NCI-H774 (cell line): ENCODE measurements around the gene HS6ST2.

Experiments
- DNase-seq: peaks from one replicate; lab custom pipeline; 2025; lab: John Stamatoyannopoulos, UW

The HS6ST2 gene

GRCh38 chrX:132843363-132843762 lies 115.1 kb downstream of the HS6ST2 start:
- no peak for DNase-seq

- no peak for DNase-seq
These were observed 115.8 kb downstream of the HS6ST2 start for GRCh38 chrX:132842460-132843238.

- no peak for DNase-seq
These were observed 120.5 kb downstream of the HS6ST2 start for GRCh38 chrX:132837967-132838366.

- DNase-seq: no peak
These were observed 121.3 kb downstream of the HS6ST2 start for GRCh38 chrX:132837126-132837525.

GRCh38 chrX:132836471-132836870 lies 122.0 kb downstream of the HS6ST2 start:
- no peak for DNase-seq

- DNase-seq: no peak
These were observed 123.7 kb downstream of the HS6ST2 start for GRCh38 chrX:132834741-132835140.

- DNase-seq: no peak
These were observed 124.3 kb downstream of the HS6ST2 start for GRCh38 chrX:132834109-132834508.

GRCh38 chrX:132833373-132833772 lies 125.1 kb downstream of the HS6ST2 start:
- no peak for DNase-seq

GRCh38 chrX:132831336-132831973 lies 127.0 kb downstream of the HS6ST2 start:
- no peak for DNase-seq

- no peak for DNase-seq
These were observed 135.8 kb downstream of the HS6ST2 start for GRCh38 chrX:132822634-132823012.

- DNase-seq: no peak
These were observed 136.3 kb downstream of the HS6ST2 start for GRCh38 chrX:132821974-132822633.

GRCh38 chrX:132820675-132821074 lies 137.8 kb downstream of the HS6ST2 start:
- DNase-seq: no peak

GRCh38 chrX:132819711-132820264 lies 138.6 kb downstream of the HS6ST2 start:
- DNase-seq: no peak

- no peak for DNase-seq
These were observed 139.8 kb downstream of the HS6ST2 start for GRCh38 chrX:132818638-132819037.

- no peak for DNase-seq
These were observed 142.8 kb downstream of the HS6ST2 start for GRCh38 chrX:132815643-132816042.

- DNase-seq: no peak
These were observed 147.3 kb downstream of the HS6ST2 start for GRCh38 chrX:132810964-132811712.

- no peak for DNase-seq
These were observed 147.9 kb downstream of the HS6ST2 start for GRCh38 chrX:132810488-132810887.

- DNase-seq: no peak
These were observed 148.8 kb downstream of the HS6ST2 start for GRCh38 chrX:132809581-132809980.

- DNase-seq: no peak
These were observed 150.9 kb downstream of the HS6ST2 start for GRCh38 chrX:132807411-132808030.

- DNase-seq: no peak
These were observed 156.4 kb downstream of the HS6ST2 start for GRCh38 chrX:132802033-132802432.

GRCh38 chrX:132795181-132795580 lies 163.2 kb downstream of the HS6ST2 start:
- DNase-seq: no peak

- no peak for DNase-seq
These were observed 166.7 kb downstream of the HS6ST2 start for GRCh38 chrX:132791714-132792113.
